Activated CD4-positive, alpha-beta T cell treated with anti-CD3 and anti-CD28 coated beads for 48 hours (primary cell): Measurements from ENCODE around the gene FKBP1B.
"Not testable (repeated sequence)": the region's sequence is repeated elsewhere in the genome, so short reads cannot be mapped to it uniquely, and the experiment has no call there.

Source experiments
- DNase-seq: peaks from one replicate; pipeline ENCODE4 v3.0.0-alpha.2; 2020

The FKBP1B gene

GRCh38 chr2:24072259-24072658, 22.7 kb downstream of the FKBP1B start:
- no peak for DNase-seq

DNA sequence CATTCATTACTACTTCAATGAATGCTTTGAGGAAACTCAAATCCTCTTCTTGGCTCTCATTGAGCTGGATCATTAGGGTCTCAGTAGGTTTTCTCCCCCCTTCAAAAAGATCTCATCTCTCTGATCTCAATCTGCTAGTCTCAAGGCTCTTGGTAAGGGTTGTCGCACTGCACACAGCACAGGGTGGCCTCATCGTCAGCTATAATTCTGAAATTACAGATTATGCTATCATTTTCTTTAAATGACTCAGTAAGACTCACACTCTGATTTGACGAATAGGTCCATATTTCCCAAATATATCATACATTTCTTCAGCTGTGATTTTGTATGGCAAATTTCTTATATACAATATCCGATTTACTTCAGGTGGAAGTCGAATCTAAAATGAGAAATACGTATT, 24.3 kb downstream of the FKBP1B start:
- DNase-seq = peak; percentile 8

- no peak for DNase-seq
Observed at GRCh38 chr2:24075259-24075658, 25.7 kb downstream of the FKBP1B start.

DNA sequence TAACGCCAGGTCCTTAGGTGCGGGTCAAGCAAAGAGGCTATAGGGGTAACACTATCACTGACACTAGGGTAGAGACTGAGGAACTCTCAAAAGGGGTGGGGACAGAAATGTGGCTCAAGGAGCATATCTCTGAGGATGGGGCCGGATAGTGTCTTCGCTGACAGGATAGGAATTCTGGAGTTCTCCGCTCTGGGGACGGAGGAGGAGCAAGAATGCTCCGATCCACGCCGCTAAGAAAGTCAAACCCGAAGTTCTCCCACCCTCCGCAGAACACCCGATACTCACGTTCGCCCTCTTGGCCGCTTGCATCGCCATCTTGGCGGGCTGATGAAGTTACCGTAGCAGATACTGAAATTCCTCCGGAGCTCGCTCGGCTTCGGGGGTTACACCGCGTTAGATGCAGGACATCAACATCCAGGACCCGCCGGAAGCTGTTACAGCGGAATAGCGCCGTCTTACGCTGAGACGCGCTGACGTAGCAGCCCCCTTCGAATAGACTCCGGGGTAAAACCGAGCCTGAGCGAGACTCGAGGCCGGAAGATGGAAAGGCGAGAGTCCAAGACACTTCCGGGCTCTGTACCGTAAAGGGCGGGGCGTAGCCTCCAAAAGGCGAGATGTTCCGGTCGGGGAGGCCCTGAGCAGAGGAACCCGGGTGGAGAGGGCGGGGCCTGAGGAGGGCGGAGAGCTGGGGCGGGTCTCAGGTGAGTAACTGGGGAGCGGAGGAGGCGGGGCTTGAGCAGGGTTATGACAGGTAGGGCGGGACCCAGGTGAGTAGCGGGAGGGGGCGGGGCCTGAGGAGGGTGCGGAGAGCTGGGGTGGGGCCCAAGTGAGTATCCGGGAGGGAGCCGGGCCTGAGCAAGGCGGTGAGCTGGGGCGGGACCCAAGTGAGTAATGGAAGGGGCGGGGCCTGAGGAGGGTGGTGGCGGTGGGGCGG, 26.6 kb downstream of the FKBP1B start, which contains the start of gene SF3B6:
TSS of gene SF3B6 (minus strand) at position 412 of the 934 bp plus-strand sequence. CDS start at position 315, 97 bp downstream.
- peak; percentile 100 for DNase-seq

DNA sequence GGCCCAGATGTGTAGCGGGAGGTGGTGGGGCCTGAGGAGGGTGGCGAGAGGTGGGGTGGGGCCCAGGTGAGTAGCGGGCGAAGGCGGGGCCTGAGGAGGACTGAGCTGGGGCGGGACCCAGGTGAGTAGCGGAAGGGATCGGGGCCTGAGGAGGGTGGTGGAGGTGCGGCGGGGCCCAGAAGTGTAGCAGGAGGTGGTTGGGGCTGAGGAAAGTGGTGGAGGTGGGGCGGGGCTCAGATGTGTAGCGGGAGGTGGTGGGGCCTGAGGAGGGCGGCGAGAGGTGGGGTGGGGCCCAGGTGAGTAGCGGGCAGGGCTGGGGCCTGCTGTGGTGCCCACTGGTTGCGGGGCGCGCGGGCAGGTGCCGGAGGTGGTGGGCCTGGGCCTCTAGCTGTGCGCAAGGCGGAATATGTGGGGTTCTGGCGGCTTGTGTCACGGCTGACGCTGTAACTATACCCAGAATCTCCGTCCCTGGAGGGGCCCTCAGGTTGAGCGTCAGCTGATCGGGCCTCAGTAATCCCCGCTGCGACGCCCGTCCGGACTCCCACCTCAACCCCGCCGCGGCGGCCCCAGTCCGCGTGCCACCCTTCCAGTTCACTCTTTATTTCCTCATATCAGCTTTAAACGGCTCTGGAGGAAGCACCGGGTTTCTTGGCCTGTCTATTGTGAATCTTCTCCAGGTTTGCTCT, 27.5 kb downstream of the FKBP1B start:
- DNase-seq = peak; percentile 22

GRCh38 chr2:24077535-24077877, 28.0 kb downstream of the FKBP1B start:
- DNase-seq = no peak

GRCh38 chr2:24077879-24078278, 28.3 kb downstream of the FKBP1B start:
- no peak for DNase-seq

- no peak for DNase-seq
Observed at GRCh38 chr2:24080701-24081100, 31.2 kb downstream of the FKBP1B start.

- no peak for DNase-seq
Observed at GRCh38 chr2:24082787-24083566, 33.4 kb downstream of the FKBP1B start.

- no peak for DNase-seq
Observed at GRCh38 chr2:24083567-24084385, 34.2 kb downstream of the FKBP1B start.

DNA sequence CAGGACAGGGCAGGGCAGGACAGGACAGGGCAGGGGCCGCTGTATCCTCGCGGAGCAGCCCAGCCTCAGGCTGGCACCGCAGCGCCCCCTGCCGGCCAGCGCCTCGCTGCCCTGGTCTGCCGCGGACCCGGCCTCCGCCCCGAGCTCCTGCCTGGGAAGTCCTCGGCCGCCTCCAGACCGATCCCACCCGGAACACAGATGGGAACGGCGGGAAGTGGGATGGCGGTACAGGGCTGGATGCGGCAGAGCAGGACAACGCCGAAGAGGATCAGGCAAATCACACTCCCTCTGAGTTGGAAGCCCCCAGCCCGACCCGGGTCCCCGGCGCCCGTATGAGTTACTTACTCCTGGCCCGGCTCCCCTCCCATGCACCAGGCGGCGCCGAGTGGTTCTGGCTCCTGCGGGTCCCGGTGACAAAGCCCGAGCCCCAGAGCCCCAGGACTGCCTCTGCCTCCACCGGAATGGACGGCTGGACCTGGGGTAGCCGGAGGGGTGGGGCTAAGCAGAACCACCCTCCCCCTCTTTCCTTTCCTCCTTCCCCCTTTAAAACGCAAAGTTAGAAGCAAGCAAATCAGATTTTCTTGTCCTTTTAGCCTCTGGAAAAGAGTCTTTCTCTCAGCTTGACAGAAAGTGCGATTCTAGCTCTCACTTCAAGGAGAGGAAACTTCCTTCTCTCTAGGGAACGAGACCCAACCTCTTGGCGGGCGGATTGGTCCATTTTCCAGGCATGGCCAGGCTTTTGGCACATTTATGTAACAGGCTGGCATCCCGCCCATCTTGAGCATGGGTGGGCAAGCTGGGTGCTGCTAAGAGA, 35.1 kb downstream of the FKBP1B start, which contains the start of gene TP53I3:
TSS of gene TP53I3 (minus strand) at position 449 of the 814 bp plus-strand sequence. CDS start 508 bp downstream, outside the sequence.
- DNase-seq = peak; percentile 86

DNA sequence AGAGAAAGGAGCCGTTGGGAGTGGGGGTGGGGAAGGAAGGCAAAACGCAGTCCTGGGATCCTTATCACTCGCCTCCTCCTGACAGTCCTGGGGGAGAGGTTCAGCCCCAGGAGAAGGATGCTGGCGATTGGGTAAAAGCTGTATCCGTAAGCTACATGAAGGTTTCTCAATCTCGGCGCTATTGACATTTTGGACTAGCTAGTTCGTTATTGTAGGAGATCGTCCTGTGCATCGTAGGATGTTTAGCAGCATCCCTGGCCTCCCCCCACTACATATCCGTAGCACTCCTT, 35.6 kb downstream of the FKBP1B start:
- no peak for DNase-seq

GRCh38 chr2:24086241-24086640, 36.7 kb downstream of the FKBP1B start:
- no peak for DNase-seq

DNA sequence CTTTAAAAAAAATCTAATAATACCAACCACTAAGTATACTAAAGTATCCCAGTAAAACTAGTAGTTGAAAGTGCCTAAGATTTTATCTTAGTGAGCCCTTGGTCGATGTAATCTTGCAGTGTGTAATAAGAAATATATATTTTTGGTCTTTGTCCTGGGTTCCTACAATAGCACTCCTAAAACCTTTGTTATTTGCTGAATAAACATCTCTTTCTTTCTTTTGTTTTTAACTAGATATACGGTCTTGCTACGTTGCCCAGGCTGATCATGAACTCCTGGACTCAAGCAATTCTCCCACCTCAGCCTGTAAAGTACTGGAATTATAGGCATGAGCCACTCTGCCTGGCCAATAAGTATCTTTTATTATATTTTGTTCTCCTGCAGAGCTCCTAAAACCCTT, 37.5 kb downstream of the FKBP1B start:
- no peak for DNase-seq

DNA sequence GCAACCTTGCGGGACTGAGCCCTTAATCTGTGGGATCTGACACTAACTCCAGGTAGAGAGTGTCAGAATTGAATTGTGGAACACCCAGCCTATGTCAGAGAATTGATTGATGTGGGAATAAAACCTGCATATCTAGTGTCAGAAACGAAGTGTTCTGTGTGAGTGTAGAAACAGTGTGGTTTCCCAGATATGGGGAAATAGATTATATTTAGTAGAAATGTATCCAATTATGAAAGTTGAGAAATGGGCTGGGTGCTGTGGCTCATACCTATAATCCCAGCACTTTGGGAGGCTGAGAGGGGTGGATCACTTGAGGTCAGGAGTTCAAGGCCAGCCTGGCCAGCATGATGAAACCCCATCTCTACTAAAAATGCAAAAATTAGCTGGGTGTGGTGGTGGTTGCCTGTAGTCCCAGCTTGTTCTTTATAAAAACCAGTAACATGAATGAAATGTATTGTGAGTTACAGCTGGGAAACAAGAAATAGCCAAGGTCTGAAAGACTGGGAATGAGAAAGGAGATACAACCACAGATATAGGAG, 39.3 kb downstream of the FKBP1B start:
- no peak for DNase-seq

GRCh38 chr2:24093270-24093669, 43.7 kb downstream of the FKBP1B start:
- not testable (repeated sequence) for DNase-seq

DNA sequence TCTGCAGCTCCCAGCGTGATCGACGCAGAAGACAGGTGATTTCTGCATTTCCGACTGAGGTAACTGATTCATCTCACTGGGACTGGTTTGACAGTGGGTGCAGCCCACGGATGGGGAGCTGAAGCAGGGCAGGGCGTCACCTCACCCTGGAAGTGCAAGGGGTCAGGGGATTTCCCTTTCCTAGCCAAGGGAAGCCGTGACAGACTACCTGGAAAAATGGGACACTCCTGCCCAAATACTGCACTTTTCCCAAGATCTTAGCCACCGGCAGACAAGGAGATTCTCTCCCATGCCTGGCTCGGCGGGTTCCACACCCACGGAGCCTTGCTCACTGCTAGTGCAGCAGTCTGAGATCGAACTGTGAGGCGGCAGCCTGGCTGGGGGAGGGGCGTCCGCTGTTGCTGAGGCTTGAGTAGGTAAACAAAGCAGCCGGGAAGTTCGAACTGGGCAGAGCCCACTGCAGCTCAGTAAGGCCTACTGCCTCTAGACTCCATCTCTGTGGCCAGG, 45.7 kb downstream of the FKBP1B start:
- not testable (repeated sequence) for DNase-seq

GRCh38 chr2:24100732-24101131, 51.2 kb downstream of the FKBP1B start:
- DNase-seq = not testable (repeated sequence)

- DNase-seq = no peak
Observed at GRCh38 chr2:24101992-24102391, 52.5 kb downstream of the FKBP1B start.

DNA sequence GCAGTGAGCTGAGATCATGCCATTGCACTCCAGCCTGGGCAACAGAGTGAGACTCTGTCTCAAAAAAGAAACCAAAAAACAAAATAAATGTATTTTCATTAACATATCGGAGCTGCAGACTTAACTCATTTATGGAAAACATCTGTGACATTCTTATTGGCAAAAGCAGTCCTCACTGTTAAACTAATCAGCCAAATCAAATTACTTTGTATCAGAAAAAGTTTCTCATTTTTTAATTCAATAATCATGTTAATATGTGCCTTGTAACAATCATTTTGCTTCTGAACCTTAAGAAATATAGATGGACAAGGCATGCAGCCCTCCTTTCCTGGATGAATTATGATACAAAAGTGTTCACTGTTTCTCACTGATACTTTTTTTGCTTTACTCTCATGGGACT, 53.1 kb downstream of the FKBP1B start:
- DNase-seq = no peak

GRCh38 chr2:24104110-24104650, 54.6 kb downstream of the FKBP1B start:
- no peak for DNase-seq
